Fibroblast of villous mesenchyme (primary cell): ENCODE data around the gene SEMA7A. TPM values are rescaled to one million over a fixed set of nuclear protein-coding genes. Genes with fewer than 3 reads are reported as not detected.

Experiments used
- DNase-seq: peaks from one replicate; pipeline ENCODE4 v3.0.0-alpha.2; 2010; ENCODE audit warnings: low read depth
- H3K4me3 ChIP-seq: 2 replicates; pipeline ENCODE4 v1.5.1; 2011; ENCODE audit warnings: low read depth, mild to moderate bottlenecking, low read length
- total RNA-seq: library from RNA; depleted of rRNA; stranded (reverse); fragments of >200 nt; gene quantifications from 2 replicates; pipeline ENCODE4 v1.2.3, GENCODE V29; 2012
- TF ChIP-seq, protein P1 (sequence below): IDR thresholded peaks from 2 replicates; pipeline ENCODE4 v1.5.1; 2012; ENCODE audit warnings: low read depth, mild to moderate bottlenecking, low read length; ENCODE audit not compliant: insufficient read depth

The SEMA7A gene
- total RNA-seq, 1 donor = 24.6 TPM

DNA sequence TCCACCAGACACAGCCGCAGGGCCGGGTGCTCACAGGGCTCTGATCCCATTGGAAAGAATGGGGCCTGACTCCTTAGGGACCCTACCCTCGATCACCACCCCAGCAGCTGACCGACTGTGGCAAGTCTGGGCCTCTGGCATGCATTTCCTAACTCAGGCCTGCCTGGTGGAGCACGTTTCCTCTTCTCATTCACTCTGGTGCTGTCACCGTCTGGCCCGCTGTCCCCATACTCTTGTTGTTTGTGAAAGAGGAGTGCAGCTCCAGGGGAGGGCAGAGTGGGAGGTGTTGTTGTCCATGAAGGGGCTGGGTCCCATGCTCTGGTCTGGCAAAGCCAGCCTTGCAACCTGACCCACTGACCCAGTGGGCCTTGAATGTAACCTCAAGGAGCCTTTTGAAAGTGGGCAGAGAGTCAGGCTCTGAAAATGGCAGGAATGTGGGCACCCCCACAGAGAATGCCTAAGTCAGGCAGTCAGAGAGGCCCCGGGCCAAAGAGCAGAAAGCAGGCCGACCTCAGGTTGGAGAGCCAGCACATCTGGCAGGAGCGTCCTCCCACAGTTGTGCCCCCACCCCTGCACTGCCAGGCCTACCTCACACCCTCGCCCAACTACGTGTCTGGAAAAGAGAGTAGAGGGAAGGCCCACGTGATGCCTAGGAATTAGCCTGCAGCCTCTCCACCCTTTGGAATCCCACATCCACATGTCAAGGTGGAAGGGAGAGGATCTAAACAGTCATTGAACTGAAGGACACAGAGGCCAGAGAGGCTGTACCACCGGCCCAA is 10.9 kb downstream of the SEMA7A start:
- DNase-seq = peak; percentile 44
- no peak overlapping the region for H3K4me3 ChIP-seq
- TF ChIP-seq, protein P1, sequence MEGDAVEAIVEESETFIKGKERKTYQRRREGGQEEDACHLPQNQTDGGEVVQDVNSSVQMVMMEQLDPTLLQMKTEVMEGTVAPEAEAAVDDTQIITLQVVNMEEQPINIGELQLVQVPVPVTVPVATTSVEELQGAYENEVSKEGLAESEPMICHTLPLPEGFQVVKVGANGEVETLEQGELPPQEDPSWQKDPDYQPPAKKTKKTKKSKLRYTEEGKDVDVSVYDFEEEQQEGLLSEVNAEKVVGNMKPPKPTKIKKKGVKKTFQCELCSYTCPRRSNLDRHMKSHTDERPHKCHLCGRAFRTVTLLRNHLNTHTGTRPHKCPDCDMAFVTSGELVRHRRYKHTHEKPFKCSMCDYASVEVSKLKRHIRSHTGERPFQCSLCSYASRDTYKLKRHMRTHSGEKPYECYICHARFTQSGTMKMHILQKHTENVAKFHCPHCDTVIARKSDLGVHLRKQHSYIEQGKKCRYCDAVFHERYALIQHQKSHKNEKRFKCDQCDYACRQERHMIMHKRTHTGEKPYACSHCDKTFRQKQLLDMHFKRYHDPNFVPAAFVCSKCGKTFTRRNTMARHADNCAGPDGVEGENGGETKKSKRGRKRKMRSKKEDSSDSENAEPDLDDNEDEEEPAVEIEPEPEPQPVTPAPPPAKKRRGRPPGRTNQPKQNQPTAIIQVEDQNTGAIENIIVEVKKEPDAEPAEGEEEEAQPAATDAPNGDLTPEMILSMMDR = no peak

DNA sequence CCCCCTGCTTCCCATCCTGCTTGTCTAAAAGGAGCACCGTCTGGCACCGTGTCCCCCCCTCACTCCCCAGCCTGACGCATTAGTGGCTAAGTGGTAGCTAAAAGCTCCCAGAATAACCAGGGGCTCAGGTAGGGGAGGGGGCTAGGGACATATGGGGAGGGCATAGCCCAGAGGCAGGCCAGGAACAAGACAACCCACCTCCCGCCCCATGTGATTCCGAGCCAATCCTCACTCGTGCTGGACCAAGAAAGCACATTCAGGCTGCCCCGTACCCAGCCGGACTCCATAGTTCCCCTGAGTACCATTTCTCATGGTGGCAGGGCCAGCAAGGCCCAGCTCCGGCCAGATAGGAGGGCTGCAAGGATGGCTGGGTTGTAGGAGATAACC is 11.5 kb downstream of the SEMA7A start:
- TF ChIP-seq, protein P1 = no peak
- DNase-seq = no peak
- no peak overlapping the region for H3K4me3 ChIP-seq

DNA sequence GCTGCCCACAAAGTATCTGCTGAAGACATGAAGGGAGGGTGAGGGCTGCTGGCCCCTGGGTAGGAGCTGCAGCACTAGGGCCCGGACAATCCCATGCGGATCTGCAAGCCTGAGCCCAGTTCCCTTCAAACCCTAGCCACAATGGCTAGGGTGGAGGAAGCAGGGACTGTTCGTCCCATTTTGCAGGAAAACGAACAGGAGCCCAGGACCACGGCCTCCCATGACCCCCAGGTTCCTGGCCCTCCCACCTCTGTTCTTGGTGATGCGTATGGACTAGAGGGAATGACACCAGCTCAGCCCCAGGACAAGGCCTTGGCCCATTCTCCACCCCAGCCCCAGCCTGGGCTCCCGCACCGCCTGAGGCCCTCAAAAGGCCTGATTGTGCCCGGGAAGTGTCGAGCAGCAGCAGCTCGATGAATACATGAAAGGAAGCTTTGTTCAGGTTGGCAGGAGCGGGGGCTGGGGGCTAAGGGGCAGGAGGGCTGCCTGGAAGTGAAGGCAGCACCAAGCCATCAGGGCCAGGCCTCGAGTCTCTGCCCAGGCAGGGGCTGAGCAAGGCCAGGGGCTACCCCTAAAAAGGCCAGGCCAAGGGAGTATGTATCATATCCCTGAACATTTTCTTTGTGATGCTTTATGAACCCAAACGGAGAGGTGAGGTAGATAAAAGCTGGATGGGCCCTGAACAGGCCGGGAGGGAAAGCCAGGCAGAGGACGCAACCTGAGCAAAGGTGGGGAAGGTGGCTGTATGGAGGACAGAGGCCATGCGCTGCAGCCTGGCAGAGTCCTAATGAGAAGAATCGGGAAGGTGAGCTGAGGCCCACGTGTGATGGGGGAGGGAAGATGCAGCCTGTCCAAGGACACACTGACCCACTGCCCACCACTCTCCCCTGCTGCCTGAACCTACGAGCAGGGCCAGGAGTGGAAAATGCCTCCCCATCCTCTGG is 12.2 kb downstream of the SEMA7A start:
- H3K4me3 ChIP-seq = no peak overlapping the region
- TF ChIP-seq, protein P1 = no peak
- DNase-seq = no peak

DNA sequence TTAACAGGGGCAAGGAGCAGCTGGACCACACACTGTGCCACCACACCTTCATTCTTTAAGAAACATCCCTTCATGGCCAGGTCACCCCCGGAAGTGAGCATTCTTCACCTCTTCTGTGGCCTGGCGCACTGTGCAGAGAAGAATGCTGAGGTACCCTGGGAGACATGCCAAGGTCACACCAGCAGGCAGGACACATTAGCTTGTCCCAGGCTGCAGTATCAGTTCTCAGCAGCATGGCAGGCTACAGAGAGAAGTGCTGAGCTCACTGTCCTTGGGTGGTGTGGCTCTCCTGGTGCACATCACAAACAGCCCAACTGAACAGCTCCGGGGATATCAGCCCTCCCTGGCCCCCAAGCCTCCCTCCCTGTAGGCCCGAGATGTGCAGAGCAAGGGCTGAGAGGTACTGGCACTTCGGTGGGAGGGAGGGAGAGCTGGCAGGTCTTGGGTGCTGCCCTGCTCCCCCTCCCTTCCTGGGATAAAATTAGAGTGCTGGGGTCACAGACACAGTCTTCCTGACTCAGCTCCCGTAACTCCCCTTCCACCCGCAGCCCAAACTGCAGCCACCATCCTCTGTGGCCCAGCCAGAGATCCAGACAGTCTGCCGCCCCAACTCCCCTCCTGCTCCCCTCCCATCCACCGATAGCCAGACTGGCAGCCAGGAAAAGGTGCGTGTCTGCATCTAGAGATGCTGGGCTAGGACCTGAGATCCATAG is 13.4 kb downstream of the SEMA7A start:
- H3K4me3 ChIP-seq = no peak overlapping the region
- no peak for DNase-seq
- TF ChIP-seq, protein P1 = no peak

DNA sequence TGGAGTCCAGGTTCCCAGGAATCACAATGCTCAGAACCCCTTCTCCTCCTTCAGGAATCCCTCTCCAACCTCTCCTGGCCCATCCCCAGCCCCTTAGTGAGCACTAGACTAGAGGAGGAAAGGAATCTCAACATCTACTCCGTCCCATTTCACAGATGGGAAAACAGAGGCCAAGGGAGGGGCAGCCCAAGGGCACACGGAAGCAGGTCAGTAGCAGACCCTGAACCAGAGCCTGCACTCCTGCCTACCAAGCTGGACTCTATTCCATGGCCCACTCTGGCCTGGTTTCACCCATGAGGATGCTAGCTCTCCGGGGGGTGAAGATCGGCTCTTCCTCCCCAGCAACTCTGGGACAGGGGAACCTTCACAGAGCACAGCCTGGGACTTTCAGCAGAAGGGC is 14.3 kb downstream of the SEMA7A start:
- DNase-seq = no peak
- TF ChIP-seq, protein P1 = no peak
- H3K4me3 ChIP-seq = no peak overlapping the region

DNA sequence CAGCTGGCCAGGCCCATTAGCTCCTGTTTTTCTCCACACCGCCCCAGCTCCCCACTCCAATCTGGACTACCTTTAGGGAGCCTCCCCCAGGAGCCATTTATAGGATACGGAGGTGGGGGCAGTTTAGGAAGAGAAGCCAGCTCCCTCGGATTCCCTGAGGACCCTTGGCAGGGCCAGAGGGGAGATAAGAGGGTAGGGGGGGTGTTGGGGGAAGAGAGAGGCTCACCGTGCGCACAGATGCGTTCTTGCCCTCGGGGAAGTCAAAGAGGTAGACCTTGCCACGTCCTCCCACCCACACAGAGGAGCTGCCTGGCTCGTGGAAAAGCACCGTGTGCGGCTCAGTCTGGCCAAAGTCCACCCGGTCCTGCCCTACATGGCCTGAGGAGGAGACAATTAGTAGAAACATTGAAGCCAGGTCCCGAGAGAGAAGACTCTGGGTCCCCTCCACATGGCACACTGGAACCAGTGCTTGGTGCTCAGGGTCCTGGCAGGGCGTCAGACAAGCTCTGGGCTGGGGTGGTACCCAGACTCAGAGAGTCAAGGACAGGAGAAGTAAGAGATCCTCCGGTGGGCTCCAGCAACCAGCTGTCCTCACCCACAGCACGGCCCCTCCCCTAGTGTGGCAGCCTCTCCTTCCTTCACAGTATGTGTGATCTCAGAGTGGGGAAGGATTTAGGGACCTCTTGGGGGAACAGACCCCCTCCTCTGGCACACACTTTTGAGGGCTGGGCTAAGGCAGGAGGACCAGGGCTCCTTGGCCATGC is 15.0 kb downstream of the SEMA7A start:
- TF ChIP-seq, protein P1 = no peak
- DNase-seq = no peak
- H3K4me3 ChIP-seq = no peak overlapping the region
